PC-3 (cell line): ENCODE measurements around the gene MAST4. TPM values are rescaled to one million over a fixed set of nuclear protein-coding genes. Genes with fewer than 3 reads are reported as not detected.

Experiments used
- ATAC-seq: fragments of 200-7000 bp; cut with Tn5 transposase; 2 replicates; pipeline ENCODE4 v1.9.1; 2020; ENCODE audit warnings: mild to moderate bottlenecking, moderate library complexity
- BruUV-seq: library from RNA; stranded (reverse); fragments of 400-500 nt; replicated peaks from 2 replicates; lab custom pipeline; 2021; lab: Mats Ljungman, UMichigan
- CTCF ChIA-PET: fragments of 300-600 bp; sonication (Branson Sonifier 250); formaldehyde crosslinking; loops from one replicate; lab custom pipeline; 2022; ENCODE audit warnings: antibody characterized with exemption; lab: Charles Lee
- POLR2A ChIA-PET: fragments of 300-600 bp; sonication (Branson Sonifier 250); formaldehyde crosslinking; loops from one replicate; lab custom pipeline; 2022; ENCODE audit warnings: antibody characterized with exemption; ENCODE audit not compliant: unreplicated experiment; lab: Charles Lee
- DNase-seq: peaks from one replicate; pipeline ENCODE4 v3.0.0-alpha.2; 2015
- H2AFZ ChIP-seq: fragments of 300-600 bp; sonication (generic); 2 replicates; pipeline ENCODE4 v1.6.0; 2016; ENCODE audit warnings: antibody characterized with exemption, low read length
- H3F3A ChIP-seq: fragments of 300-600 bp; sonication (generic); one replicate; pipeline ENCODE4 v1.6.0; 2017; ENCODE audit warnings: antibody characterized with exemption, low read length, control low read depth, mild to moderate bottlenecking; ENCODE audit not compliant: unreplicated experiment
- H3K27ac ChIP-seq: fragments of 300-600 bp; sonication (generic); 2 replicates; pipeline ENCODE4 v1.5.1; 2016; ENCODE audit warnings: mild to moderate bottlenecking, low read length
- H3K27me3 ChIP-seq: fragments of 300-600 bp; sonication (generic); 2 replicates; pipeline ENCODE4 v1.6.1; 2016; ENCODE audit warnings: low read length, mixed read lengths
- H3K36me3 ChIP-seq: fragments of 300-600 bp; sonication (generic); 2 replicates; pipeline ENCODE4 v1.6.1; 2016; ENCODE audit warnings: low read depth, mixed run types, low read length, mixed read lengths
- H3K4me1 ChIP-seq: fragments of 300-600 bp; sonication (generic); 2 replicates; pipeline ENCODE4 v1.5.1; 2016; ENCODE audit warnings: low read length; ENCODE audit not compliant: insufficient read depth
- H3K4me2 ChIP-seq: fragments of 300-600 bp; sonication (generic); 2 replicates; pipeline ENCODE4 v1.6.0; 2016; ENCODE audit warnings: low read length
- H3K4me3 ChIP-seq: fragments of 300-600 bp; sonication (generic); 2 replicates; pipeline ENCODE4 v1.5.1; 2016; ENCODE audit warnings: mild to moderate bottlenecking, low read length, mixed read lengths
- H3K79me2 ChIP-seq: fragments of 300-600 bp; sonication (generic); 2 replicates; pipeline ENCODE4 v1.6.1; 2017; ENCODE audit warnings: low read length, mixed read lengths
- H3K9ac ChIP-seq: fragments of 300-600 bp; sonication (generic); 2 replicates; pipeline ENCODE4 v1.6.0; 2016; ENCODE audit warnings: mild to moderate bottlenecking, low read length
- H3K9me2 ChIP-seq: fragments of 300-600 bp; sonication (generic); replicated peaks from 2 replicates; pipeline ENCODE4 v1.6.1; 2016; ENCODE audit warnings: mixed run types, low read length, mixed read lengths
- H3K9me3 ChIP-seq: fragments of 300-600 bp; sonication (generic); 2 replicates; pipeline ENCODE4 v1.6.1; 2016; ENCODE audit warnings: low read length, mixed read lengths
- H4K20me1 ChIP-seq: fragments of 300-600 bp; sonication (generic); 2 replicates; pipeline ENCODE4 v1.6.1; 2016; ENCODE audit warnings: low read length, mixed read lengths
- EZH2 ChIP-seq: fragments of 300-600 bp; sonication (generic); IDR thresholded peaks from one replicate; pipeline ENCODE4 v1.6.1; 2017; ENCODE audit warnings: antibody characterized with exemption, mild to moderate bottlenecking, low read length; ENCODE audit not compliant: unreplicated experiment
- EZH2phosphoT487 ChIP-seq: fragments of 300-600 bp; sonication (generic); IDR thresholded peaks from 2 replicates; pipeline ENCODE4 v1.6.1; 2018; ENCODE audit warnings: mild to moderate bottlenecking, antibody characterized with exemption, low read length, borderline replicate concordance
- intact Hi-C: fragments of 100-400 bp; cut with micrococcal nuclease; formaldehyde crosslinking; loops from 2 replicates; pipeline ENCODE4 v1.9.0; 2023
- total RNA-seq: library from RNA; depleted of rRNA; stranded (reverse); fragments of >200 nt; gene quantifications from 2 replicates; pipeline ENCODE4 v1.2.3, GENCODE V29; 2014
- TF ChIP-seq, protein P1 (sequence below): fragments of 300-600 bp; sonication (generic); conservative IDR thresholded peaks from 2 replicates; pipeline ENCODE4 v1.5.1; 2017; ENCODE audit warnings: antibody characterized with exemption, low read depth, mild to moderate bottlenecking, low read length

Gene MAST4
- total RNA-seq, 1 experiment from 2014 or later, result 7.9 TPM

DNA sequence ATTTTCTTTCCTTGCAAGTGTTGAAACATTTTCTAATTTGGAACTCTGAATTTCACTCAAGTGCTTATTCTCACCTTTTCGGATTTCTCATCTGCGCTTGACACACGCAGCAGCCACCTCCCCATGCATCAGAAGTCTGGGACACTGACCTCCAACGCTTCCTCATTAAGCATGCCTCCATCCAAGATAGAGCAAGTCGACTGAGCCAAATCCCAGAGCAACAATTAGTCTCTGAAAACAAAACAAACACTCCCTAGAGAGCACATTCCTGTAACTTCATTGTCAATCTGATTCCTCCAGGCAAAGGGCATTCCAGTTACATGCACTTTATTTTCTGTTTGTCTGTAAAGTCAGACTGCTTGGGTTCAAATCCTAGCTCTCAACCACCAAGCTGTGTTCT, 594.7 kb downstream of the MAST4 start:
- H2AFZ ChIP-seq, result no peak overlapping the region
- CTCF ChIA-PET, result no interaction called here
- DNase-seq, result no peak

DNA sequence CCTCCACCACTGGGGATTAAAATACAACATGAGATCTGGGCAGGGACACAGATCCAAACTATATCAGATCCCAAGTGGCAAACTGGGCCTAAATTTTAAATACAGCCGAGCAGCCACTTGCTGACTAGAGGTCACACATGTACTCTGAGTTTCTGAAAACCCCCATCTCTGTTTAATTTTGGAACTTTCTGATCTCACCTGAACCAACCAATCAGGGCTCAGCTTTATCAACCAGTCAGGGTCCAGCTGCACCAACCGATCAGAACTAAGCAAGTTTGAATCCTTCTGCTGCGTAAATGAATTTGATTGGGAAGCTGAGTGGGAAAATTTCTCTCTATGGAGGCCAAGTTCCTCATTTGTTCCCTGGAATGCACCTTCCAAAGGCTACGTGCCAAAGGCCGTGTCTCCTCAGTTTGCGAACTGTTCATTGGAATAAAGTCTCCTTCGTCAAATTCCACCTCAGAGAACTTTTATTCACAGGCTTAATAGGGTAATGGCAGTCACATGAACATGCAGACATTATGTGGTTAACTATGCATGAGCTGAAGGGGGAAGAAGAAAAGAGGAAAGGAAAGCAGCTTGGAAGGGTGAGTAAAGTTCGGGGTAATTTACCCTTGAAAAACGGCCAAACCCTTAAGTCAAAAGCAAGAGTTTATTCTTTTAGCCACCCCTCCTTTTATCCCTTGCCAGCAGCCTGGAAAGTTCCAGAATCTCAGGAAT, 596.7 kb downstream of the MAST4 start:
- H4K20me1 ChIP-seq, result no peaks in the 10 kb centered on the region
- 0 out of 2 replicates have a peak, but pooled peaks cover 6% of the 10 kb centered on the region for H3K4me1 ChIP-seq
- DNase-seq, result no peak
- no peaks in the 10 kb centered on the region for H3K79me2 ChIP-seq
- intact Hi-C loops, result no loop called here
- H3K4me3 ChIP-seq, result no peak overlapping the region
- CTCF ChIA-PET, result no interaction called here
- H3F3A ChIP-seq, result no peaks in the 10 kb centered on the region
- no TSS peak for BruUV-seq
- no peaks in the 10 kb centered on the region for H3K9me3 ChIP-seq
- H3K36me3 ChIP-seq, result no peaks in the 10 kb centered on the region
- no peak overlapping the region for H3K27ac ChIP-seq
- no peak overlapping the region for H3K9ac ChIP-seq
- H3K27me3 ChIP-seq, result no peaks in the 10 kb centered on the region
- TF ChIP-seq EZH2phosphoT487 (no peak), EZH2 (no peak)
- TF ChIP-seq, protein P1, sequence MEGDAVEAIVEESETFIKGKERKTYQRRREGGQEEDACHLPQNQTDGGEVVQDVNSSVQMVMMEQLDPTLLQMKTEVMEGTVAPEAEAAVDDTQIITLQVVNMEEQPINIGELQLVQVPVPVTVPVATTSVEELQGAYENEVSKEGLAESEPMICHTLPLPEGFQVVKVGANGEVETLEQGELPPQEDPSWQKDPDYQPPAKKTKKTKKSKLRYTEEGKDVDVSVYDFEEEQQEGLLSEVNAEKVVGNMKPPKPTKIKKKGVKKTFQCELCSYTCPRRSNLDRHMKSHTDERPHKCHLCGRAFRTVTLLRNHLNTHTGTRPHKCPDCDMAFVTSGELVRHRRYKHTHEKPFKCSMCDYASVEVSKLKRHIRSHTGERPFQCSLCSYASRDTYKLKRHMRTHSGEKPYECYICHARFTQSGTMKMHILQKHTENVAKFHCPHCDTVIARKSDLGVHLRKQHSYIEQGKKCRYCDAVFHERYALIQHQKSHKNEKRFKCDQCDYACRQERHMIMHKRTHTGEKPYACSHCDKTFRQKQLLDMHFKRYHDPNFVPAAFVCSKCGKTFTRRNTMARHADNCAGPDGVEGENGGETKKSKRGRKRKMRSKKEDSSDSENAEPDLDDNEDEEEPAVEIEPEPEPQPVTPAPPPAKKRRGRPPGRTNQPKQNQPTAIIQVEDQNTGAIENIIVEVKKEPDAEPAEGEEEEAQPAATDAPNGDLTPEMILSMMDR, result no peak
- no peak for ATAC-seq
- POLR2A ChIA-PET, result interaction anchor here (0.6 kb wide), 1 partner anchor 9 kb away, joined by 6 read pairs; no protein-coding TSS in a partner anchor
- H3K4me2 ChIP-seq, result no peak overlapping the region
- H2AFZ ChIP-seq, result no peak overlapping the region
- H3K9me2 ChIP-seq, result no peaks in the 10 kb centered on the region

More for the DNA sequence above, 594.7 kb downstream of the MAST4 start:
- Histone ChIP-seq H4K20me1 (no peaks in the 10 kb centered on the region), H3K9ac (no peak overlapping the region), H3K4me2 (no peak overlapping the region), H3K27me3 (no peaks in the 10 kb centered on the region), H3F3A (no peaks in the 10 kb centered on the region), H3K36me3 (no peaks in the 10 kb centered on the region), H3K79me2 (no peaks in the 10 kb centered on the region), H3K9me3 (no peaks in the 10 kb centered on the region), H3K9me2 (no peaks in the 10 kb centered on the region), H3K27ac (no peak overlapping the region), H3K4me1 (0 out of 2 replicates have a peak, but pooled peaks cover 6% of the 10 kb centered on the region), H3K4me3 (no peak overlapping the region)
- intact Hi-C loops, result no loop called here
- POLR2A ChIA-PET, result no interaction called here
- no peak for ATAC-seq
- no TSS peak for BruUV-seq
- TF ChIP-seq EZH2 (no peak), EZH2phosphoT487 (no peak)
- TF ChIP-seq, protein P1, result no peak

DNA sequence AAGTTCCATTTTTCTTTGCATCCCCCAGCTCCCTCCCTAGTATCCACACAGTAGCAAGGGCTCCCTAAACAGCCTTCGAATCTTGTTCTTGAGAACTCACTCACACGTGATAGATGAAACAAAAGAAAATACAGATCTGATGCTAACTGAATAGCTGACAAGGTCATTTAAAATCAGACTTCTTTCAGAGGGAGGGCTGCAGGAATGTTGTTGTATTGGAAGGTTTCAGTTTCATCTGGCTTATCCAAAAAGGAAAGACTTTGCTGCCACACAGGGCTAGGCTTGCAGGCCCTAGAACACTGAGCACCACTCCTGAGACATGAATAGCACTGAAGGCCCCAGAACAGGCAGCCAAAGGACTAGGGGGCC, 597.2 kb downstream of the MAST4 start:
- 0 out of 2 replicates have a peak, but pooled peaks cover 6% of the 10 kb centered on the region for H3K4me1 ChIP-seq
- intact Hi-C loops, result no loop called here
- TF ChIP-seq EZH2phosphoT487 (no peak), EZH2 (no peak)
- TF ChIP-seq, protein P1, result no peak
- no peaks in the 10 kb centered on the region for H3K36me3 ChIP-seq
- H3K4me2 ChIP-seq, result no peak overlapping the region
- ChIA-PET POLR2A (interaction anchor here (0.6 kb wide), 1 partner anchor 9 kb away, joined by 6 read pairs; no protein-coding TSS in a partner anchor), CTCF (no interaction called here)
- DNase-seq (no peak), ATAC-seq (no peak)
- no peaks in the 10 kb centered on the region for H3K9me2 ChIP-seq
- H4K20me1 ChIP-seq, result no peaks in the 10 kb centered on the region
- no peaks in the 10 kb centered on the region for H3K79me2 ChIP-seq
- H3K4me3 ChIP-seq, result no peak overlapping the region
- no peak overlapping the region for H3K27ac ChIP-seq
- H3K27me3 ChIP-seq, result no peaks in the 10 kb centered on the region
- no peaks in the 10 kb centered on the region for H3F3A ChIP-seq
- H2AFZ ChIP-seq, result no peak overlapping the region
- no peak overlapping the region for H3K9ac ChIP-seq
- H3K9me3 ChIP-seq, result no peaks in the 10 kb centered on the region
- BruUV-seq, result no TSS peak
